SKM-1 treated with dmso at 0.1 percent for 144 hours (cell line): ENCODE measurements around the gene PLCB1.
"Not testable (repeated sequence)": the region's sequence is repeated elsewhere in the genome, so short reads cannot be mapped to it uniquely, and the experiment has no call there.

Experiments
- DNase-seq: peaks from one replicate; lab custom pipeline; 2025; ENCODE audit not compliant: unreplicated experiment; lab: John Stamatoyannopoulos, UW

Gene PLCB1

GRCh38 chr20:8328189-8328588 lies 196.1 kb downstream of the PLCB1 start:
- no peak for DNase-seq

GRCh38 chr20:8330319-8330784 lies 198.3 kb downstream of the PLCB1 start:
- DNase-seq: no peak

- no peak for DNase-seq
Measured at GRCh38 chr20:8330785-8331695, 199.0 kb downstream of the PLCB1 start.

GRCh38 chr20:8331740-8332412 lies 199.8 kb downstream of the PLCB1 start:
- DNase-seq: no peak

GRCh38 chr20:8334641-8335040 lies 202.6 kb downstream of the PLCB1 start:
- DNase-seq: no peak

GRCh38 chr20:8335059-8335458 lies 203.0 kb downstream of the PLCB1 start:
- no peak for DNase-seq

- no peak for DNase-seq
Measured at GRCh38 chr20:8335495-8336195, 203.6 kb downstream of the PLCB1 start.

GRCh38 chr20:8339349-8339748 lies 207.3 kb downstream of the PLCB1 start:
- no peak for DNase-seq

- DNase-seq: no peak
Measured at GRCh38 chr20:8342391-8342790, 210.3 kb downstream of the PLCB1 start.

GRCh38 chr20:8344106-8344505 lies 212.0 kb downstream of the PLCB1 start:
- no peak for DNase-seq

- DNase-seq: no peak
Measured at GRCh38 chr20:8344631-8345030, 212.6 kb downstream of the PLCB1 start.

GRCh38 chr20:8346700-8347270 lies 214.7 kb downstream of the PLCB1 start:
- DNase-seq: no peak

GRCh38 chr20:8350225-8350624 lies 218.2 kb downstream of the PLCB1 start:
- DNase-seq: not testable (repeated sequence)

GRCh38 chr20:8352486-8352885 lies 220.4 kb downstream of the PLCB1 start:
- DNase-seq: no peak

- DNase-seq: no peak
Measured at GRCh38 chr20:8353512-8353911, 221.4 kb downstream of the PLCB1 start.

GRCh38 chr20:8355453-8355852 lies 223.4 kb downstream of the PLCB1 start:
- DNase-seq: no peak

- no peak for DNase-seq
Measured at GRCh38 chr20:8356806-8357205, 224.7 kb downstream of the PLCB1 start.

GRCh38 chr20:8357703-8358102 lies 225.6 kb downstream of the PLCB1 start:
- DNase-seq: no peak

GRCh38 chr20:8360035-8360434 lies 228.0 kb downstream of the PLCB1 start:
- no peak for DNase-seq

- no peak for DNase-seq
Measured at GRCh38 chr20:8361006-8361652, 229.1 kb downstream of the PLCB1 start.

- no peak for DNase-seq
Measured at GRCh38 chr20:8361779-8362178, 229.7 kb downstream of the PLCB1 start.
